Tibial nerve (tissue), 4 donors: ENCODE measurements around the gene KRTAP10-9.

ENCODE experiments used
- EP300 ChIP-seq, 2 donors: sonication (generic); formaldehyde crosslinking; IDR thresholded peaks; one replicate each; pipeline ENCODE4 v1.6.1; 2017; ENCODE audit warnings: antibody characterized with exemption in 2 of 2, mild to moderate bottlenecking in 1 of 2
- POLR2A ChIP-seq, 2 donors: fragments of 450-650 bp; IDR thresholded peaks; one replicate each; pipeline ENCODE4 v1.6.1; 2017; ENCODE audit warnings: antibody characterized with exemption in 2 of 2, mild to moderate bottlenecking in 2 of 2, moderate library complexity in 2 of 2
- TF ChIP-seq, protein P1 (sequence below), 5 experiments: fragments of 200-600 bp in 3 of 5; fragments of 450-650 bp in 2 of 5; sonication (generic) in 3 of 5; IDR thresholded peaks; one replicate each; pipeline ENCODE4 v1.5.1; 2016 to 2019; ENCODE audit warnings: antibody characterized with exemption in 5 of 5, mild to moderate bottlenecking in 3 of 5, moderate library complexity in 2 of 5

DNA sequence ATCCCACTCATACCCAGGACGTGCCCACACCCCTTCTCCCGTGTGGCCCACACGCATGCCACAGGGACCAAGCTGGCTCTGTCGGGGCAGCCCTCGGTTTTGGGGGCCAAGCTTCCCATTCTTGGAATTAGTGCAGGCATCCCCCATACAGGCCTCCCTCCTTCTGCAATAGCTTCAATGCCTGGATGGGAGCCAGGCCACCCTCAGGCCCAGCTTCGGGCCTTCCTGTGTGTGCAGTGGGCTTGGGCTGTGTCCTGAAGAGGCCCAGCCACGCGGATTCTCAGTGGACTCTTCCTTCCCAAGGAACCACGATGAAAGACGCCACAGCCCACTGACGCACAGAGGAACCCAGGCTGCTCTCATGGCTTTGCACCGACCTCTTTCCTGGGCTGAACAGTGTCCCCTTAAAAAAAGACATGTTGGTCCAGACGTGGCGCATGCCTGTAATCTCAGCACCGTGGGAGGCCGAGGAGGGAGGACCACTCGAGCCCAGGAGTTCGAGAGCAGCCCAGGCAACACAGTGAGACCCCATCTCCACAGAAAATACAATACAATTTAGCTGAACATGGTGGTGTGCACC is 22.7 kb downstream of the KRTAP10-9 start:
- TF ChIP-seq, protein P1, sequence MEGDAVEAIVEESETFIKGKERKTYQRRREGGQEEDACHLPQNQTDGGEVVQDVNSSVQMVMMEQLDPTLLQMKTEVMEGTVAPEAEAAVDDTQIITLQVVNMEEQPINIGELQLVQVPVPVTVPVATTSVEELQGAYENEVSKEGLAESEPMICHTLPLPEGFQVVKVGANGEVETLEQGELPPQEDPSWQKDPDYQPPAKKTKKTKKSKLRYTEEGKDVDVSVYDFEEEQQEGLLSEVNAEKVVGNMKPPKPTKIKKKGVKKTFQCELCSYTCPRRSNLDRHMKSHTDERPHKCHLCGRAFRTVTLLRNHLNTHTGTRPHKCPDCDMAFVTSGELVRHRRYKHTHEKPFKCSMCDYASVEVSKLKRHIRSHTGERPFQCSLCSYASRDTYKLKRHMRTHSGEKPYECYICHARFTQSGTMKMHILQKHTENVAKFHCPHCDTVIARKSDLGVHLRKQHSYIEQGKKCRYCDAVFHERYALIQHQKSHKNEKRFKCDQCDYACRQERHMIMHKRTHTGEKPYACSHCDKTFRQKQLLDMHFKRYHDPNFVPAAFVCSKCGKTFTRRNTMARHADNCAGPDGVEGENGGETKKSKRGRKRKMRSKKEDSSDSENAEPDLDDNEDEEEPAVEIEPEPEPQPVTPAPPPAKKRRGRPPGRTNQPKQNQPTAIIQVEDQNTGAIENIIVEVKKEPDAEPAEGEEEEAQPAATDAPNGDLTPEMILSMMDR (IDR thresholded peaks at IDR 0.05) = no peak
- TF ChIP-seq EP300 (IDR thresholded peaks at IDR 0.05) (no peak), POLR2A (IDR thresholded peaks at IDR 0.05) (no peak)
